Umbilical cord (tissue), 2 donors: ENCODE results near the gene CD4. TPM values are rescaled to one million over a fixed set of nuclear protein-coding genes. Genes with fewer than 3 reads are reported as not detected.

ENCODE experiments used
- DNase-seq: peaks from one replicate; pipeline ENCODE4 v3.0.0-alpha.2; 2015; ENCODE audit warnings: low spot score
- total RNA-seq: library from RNA; depleted of rRNA; stranded (reverse); fragments of >200 nt; gene quantifications from one replicate; pipeline ENCODE4 v1.2.3, GENCODE V29; 2014; ENCODE audit warnings: low replicate concordance; ENCODE audit not compliant: insufficient read depth

The CD4 gene
- total RNA-seq, 1 donor from 2014 or later = 10.4 TPM

DNA sequence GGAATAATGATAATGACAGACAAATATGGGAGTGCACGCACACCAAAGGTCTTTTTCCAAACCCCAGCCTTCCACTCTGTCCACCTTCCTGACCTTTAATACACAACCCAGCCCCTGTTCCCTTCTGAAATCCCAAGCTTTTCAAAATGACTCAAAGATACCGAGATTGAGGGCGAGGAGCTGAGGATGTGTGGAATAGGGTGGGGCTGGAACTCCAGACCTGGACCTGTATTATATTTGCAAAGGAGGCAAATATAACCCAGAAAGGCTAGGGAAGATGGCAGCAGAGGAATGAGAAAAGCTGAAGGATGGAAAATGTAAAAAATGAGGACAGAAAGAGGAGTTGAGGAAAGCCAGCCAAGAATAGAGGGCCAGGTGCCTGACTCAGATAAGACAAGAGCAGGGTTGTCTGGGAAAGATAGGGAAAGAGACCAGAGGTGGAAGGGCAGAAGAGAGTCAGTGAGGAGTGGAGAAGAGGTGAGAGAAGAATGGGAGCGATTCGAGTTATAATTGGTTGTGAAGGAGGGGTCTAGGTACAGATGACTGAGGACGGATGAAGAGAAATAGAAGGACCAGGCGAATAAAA lies 24.2 kb upstream of the CD4 start:
- DNase-seq = peak; percentile 61

DNA sequence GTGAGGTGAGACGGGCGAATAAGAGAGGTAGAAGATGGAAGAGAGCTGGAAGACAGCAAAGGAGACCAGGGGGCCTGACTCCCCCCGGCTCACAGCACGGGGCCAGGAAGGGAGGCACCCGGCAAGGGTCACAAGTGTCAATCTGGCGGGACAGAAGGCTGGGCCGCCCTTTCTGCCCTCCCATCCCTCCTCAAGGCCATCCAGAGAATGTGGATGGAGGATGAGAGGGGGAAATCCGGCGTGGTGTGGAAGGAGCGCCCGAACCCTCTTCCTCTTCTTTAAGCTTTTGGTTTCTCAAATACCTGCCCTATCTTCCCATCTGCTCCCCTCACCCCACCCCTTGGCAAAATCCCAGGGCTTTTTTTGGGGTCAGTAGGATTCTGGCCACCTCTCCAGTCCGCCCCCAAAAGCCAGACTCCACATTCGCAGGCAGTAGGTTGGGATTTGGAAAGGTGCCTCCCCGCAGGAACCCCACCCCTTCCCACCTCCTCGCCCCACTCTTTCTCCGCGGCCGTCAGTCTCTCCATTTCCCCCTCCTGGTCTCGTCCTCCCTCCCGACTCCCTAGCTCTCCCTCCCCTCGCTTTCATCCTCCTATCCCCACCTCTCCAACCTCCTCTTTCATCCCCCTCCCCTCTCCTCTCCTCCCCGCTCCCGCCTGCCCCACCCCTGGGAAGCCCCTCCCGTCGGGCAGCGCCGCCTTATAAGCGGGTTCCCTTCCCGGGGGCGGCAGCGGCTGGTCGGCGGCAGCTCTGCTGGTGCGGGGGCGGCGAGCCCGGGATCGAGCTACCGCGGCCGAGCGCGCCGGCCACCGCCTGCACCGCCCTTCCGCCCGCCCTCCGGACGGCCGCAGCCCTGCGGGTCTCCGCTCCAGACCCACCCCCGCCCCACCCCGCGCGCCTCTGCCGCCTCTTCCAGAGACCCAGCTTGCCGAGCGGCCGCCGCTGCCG lies 23.4 kb upstream of the CD4 start, which contains the start of gene PTMS:
TSS of gene PTMS (plus strand) at position 730 of the 948 bp plus-strand sequence. CDS start 343 bp downstream, outside the sequence.
- DNase-seq = peak; percentile 96

DNA sequence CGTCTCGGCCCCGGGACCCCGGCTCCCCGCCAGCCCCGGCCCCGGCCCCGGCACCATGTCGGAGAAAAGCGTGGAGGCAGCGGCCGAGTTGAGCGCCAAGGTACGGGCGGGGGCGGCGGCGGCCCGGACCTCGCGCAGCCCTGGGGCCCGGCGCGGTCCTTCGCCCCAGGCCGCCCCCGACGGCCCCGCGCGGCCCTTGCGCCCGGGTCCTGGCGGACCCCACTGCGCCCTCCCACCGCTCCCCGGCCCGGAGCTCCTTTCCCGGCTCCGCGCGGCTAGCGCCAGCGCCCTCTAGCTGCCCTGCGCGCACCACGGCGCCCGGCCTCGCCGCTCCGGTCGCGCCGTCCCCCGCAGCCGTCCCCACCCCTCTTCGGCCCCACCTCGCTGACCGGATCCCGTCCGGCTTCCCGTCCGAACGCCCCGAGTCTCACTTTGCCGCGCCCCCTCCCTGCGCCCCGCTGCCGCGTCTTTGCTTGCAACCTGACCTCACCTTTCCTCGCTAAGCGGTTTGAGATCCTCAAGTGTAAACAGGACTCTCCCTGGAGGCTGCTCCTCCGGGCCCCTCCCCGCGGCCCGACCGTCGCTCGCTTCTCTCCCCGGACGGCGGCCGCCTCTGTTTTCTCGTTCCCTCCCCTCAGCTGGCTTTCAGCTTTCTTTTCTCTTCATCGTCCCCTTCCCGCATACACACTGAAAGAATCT lies 22.5 kb upstream of the CD4 start:
- peak; percentile 81 for DNase-seq

DNA sequence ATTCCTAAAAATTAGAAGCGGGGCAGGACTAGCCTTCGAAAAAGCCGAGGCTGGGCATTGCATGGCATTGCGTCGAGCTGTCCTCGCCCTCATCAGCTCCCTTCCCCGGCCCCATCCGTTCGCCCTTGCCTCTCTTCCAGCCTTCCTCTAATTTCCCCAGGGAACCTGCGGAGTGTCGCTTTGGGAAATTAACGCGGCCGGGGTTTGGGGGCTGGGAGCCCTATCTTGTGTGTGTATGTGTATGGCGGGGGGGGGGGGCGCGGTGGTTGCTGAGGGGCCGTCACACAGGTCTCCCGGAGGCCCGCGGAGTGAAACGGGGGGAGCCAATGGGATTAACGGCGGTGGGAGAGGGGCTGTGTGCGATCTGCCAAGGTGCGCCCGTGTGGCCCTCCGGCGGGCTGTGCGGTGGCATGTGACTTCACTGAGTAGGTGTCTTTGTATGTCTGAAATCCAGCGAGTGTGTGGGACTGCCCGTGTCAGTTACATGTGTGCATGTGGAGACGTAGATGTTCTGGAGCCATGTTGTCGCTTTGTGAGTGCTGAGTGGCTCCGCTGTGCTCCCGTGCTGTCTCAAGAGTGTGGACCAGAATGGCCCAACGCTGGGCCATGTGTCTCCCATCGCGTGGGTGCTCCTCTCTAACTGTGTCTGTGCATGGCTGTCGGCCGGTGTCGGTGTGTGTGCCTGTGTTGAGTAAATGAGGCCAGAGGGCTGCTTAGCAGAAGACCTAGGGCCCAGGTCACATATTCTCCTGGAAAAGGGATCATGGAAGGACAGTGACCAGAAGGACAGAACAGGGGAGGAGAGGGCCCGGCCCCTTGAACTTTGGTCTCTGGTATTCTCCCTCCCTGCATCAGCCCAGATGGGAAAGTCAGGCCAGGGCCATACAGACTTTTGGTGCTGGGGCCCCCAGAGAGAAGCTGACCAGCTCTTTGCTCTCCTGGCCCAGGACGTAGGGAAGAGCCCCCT lies 21.7 kb upstream of the CD4 start:
- peak; percentile 32 for DNase-seq

DNA sequence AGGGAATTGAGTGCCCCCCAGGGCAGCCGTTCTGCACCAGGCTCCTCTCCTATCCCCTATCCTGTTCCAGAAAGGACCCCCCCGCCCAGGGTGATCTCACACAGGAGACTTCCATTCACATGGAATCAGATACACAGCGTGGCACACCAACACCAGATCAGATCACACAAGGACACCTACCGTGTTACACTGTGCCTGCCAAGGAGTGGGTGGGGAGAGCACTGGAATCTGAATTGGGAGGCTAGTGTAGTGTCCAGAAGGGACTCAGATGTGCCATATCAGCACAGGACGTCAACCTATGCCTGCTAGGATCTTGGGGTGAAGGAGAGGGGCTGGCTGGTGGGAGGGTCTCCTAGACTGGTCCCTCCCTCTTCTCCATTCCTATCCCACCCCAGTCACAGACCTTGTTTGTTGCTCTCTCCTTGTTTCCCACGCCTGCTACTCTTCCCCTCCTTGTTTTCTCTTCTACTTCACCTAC lies 20.9 kb upstream of the CD4 start:
- DNase-seq = peak; percentile 29

DNA sequence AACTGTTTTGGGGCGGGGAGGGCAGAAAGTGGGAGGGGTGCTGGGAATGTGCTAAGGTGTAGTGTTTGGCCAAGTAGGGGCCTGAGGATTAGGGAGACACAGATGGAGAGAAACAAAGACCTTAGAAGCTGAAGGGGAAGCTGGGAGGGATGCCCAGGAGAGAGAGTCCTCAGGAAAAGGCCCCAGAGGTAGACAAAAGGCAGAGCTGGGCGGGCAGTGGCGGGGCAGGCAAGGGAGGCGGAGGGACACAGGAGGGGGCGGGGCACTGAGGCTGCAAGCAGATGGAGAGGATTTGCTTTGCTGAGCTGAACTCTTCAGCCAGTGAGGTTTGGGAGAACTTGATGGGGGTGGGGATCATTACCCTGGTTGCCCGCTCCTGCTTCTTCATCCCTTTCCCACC lies 20.3 kb upstream of the CD4 start:
- DNase-seq = peak; percentile 88

DNA sequence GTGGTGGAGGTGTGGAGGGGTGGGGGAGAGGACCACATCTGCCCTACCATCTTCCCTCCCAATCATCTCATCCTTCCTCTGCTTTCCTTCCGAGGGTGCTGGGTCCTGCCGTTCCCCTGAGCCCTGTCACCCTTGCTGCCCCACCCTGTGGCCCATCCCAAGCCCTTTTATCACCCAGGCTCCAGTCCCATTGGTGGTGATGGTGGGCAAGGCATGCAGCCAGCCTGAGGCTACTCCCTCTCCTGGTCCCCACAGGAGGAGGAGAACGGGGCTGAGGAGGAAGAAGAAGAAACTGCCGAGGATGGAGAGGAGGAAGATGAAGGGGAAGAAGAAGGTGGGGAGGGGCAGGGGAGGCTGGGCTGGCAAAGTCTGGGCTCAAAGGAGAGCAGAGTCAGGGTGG lies 19.7 kb upstream of the CD4 start:
- no peak for DNase-seq

DNA sequence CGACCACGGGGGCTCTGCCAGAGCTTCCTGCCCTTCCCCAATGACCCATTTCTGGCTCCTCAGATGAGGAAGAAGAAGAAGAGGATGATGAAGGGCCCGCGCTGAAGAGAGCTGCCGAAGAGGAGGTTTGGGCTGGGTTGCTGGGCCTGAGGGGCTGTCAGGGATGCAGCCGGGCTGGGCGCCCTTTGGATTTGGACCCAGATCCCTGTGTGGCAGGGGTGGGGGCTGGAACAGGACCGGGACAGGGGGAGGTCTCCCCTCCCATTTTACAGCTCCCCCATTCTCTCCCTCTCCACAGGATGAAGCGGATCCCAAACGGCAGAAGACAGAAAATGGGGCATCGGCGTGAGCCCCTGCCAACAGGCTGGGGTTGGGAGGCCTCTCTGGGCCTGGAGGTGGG lies 19.2 kb upstream of the CD4 start:
- no peak for DNase-seq

DNA sequence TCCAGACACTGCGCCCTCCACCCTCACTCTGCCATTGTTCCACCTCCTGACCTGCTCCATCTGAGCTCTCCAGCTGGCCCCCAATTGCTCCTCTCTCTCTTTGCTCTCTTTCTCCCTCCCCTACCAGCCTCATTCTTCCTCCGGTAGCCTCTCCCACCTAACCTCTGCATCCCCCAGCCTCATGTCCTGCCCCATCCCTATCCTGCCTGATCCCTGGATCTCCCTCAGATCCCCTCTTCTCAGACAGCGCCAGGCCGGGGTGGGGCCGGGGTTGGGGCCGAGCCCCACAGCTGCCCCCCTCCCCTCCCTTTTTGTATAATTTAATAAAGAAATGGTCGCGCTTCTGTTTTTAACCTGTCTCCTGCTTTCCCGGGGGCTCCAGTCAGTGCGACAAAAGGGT lies 18.7 kb upstream of the CD4 start:
- DNase-seq = no peak

DNA sequence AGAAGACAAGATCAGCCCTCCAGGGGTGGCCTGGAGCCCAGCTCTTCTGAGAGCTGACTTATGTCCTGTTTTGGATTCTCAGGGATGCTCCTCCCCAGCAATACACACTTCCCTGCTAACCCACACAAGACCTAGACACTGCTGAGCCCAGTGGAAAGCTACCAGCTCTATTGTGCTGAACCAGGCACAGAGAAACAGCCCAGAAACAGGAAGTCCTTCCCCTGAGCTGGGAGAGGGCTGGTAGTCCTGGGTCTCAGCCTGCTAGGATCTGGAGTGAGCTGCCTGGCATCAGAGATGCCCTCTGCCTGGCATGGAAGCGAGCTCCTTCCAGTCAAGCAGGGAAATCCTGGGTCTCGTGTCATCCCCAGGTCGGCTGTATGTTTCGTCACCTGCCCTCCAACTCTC lies 18.2 kb upstream of the CD4 start:
- DNase-seq = peak; percentile 47

DNA sequence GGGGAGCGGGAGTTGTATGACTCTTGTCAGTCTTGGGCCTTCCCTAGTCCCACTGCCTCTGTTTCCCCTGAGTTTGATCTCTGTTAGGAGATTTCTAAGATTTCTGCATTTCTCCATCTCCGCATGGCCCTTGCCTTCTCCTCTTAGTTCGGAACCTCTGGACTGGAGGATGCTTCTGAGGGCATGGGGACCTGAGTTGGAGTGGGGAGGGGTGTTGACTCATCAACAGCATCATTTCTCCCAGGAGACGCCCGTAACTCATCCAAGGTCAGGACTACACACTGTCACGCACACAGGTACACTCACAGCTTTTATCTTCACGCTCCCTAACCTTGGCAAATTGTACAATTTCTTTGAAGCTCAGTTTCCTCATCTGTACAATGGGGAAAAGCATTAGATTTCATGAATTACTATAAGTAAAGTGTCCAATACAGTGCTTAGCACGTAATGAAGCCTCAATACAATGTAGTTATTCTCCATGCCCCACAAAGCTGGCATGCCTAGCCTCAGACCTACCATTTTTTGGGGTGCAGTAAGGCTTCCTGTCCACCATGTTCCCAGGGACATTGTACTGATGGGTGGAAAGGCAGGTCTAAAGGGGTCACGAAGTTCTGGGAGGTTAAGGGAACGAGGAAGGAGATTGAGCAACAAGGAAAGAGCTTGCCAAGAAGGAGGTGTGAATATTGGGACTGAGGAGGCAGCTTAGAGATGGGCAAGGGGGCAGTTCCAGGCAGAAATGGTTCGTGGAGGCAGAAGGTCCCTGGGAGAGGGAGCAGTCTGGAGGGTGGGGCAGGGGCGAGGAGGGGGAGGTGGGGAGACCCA lies 17.6 kb upstream of the CD4 start:
- DNase-seq = no peak

DNA sequence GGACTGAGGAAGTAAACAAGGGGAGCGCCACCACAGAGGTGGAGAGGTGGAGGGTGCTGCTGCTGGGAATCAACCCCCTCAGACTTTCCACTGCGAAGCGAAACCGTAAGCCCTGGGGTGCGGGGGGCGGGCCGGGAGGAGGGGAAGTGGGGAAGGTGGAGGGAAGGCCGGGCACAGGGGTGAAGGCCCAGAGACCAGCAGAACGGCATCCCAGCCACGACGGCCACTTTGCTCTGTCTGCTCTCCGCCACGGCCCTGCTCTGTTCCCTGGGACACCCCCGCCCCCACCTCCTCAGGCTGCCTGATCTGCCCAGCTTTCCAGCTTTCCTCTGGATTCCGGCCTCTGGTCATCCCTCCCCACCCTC lies 17.0 kb upstream of the CD4 start, which contains the start of gene LAG3:
TSS of gene LAG3 (plus strand) at position 190 of the 365 bp plus-strand sequence. CDS start 333 bp downstream, outside the sequence.
- DNase-seq = no peak

DNA sequence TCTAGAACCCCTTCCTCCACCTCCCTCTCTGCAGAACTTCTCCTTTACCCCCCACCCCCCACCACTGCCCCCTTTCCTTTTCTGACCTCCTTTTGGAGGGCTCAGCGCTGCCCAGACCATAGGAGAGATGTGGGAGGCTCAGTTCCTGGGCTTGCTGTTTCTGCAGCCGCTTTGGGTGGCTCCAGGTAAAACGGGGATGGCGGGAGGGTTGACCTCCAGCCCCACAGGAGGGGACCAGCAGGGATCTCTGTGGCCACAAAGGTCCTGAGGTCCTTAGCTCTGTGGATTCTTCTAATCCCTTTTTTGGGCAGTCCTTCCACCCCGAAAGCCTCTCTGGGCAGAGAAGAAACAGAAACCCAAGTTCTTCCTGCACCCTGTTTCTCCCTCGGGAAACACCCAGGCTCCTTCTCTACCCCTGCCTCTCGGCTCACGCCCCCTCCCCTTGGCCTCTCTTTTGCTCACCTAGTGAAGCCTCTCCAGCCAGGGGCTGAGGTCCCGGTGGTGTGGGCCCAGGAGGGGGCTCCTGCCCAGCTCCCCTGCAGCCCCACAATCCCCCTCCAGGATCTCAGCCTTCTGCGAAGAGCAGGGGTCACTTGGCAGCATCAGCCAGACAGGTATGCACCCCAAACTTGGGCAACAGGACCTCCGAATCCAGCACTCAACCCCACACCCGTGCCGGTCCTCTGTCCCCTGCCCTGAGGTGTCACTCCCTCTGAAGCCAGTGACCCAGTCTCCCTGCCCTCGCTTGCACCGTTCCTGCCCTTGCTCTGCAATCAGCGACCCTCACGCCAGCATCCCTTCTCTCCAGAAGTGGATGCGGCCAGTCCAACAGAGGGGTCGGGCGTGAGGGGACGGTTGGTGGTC lies 16.4 kb upstream of the CD4 start:
- DNase-seq = no peak

DNA sequence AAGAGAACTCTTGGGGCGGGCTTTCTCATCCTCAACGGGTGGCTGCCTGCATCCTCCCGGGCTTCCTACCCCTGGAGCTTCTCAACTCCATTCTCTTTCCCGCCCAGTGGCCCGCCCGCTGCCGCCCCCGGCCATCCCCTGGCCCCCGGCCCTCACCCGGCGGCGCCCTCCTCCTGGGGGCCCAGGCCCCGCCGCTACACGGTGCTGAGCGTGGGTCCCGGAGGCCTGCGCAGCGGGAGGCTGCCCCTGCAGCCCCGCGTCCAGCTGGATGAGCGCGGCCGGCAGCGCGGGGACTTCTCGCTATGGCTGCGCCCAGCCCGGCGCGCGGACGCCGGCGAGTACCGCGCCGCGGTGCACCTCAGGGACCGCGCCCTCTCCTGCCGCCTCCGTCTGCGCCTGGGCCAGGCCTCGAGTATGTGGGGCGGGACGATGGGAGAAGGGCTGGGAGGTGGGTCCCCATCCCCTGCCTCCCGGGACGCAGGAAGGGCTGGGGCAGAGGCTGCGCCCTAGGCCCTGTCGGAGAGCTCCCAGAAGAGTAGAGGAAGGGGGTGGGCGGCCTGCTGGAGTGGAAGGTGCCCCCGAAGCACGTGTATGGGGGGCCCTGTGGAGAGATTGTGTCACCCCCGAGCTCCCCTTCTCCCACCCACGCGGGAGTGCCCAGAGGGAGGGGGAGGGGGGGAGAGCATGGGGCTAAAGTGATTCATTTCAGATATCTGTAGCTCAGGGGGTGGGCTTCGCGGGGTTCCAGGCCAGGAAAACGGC lies 15.6 kb upstream of the CD4 start:
- DNase-seq = no peak

DNA sequence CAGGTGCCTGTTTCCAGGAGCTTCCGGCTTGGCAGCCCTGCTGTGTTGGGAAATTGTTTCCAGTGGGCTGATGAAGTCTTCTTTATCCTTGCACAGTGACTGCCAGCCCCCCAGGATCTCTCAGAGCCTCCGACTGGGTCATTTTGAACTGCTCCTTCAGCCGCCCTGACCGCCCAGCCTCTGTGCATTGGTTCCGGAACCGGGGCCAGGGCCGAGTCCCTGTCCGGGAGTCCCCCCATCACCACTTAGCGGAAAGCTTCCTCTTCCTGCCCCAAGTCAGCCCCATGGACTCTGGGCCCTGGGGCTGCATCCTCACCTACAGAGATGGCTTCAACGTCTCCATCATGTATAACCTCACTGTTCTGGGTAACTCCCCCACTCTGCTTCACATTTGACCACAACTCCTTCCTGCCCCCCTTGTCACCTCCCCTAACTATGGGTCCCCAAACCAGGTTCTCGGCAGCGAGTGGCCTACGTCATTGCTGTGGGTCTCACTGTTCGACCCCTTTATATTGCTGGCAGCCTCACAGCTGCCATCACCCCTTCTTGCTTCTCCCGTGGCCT lies 14.7 kb upstream of the CD4 start:
- DNase-seq = no peak

DNA sequence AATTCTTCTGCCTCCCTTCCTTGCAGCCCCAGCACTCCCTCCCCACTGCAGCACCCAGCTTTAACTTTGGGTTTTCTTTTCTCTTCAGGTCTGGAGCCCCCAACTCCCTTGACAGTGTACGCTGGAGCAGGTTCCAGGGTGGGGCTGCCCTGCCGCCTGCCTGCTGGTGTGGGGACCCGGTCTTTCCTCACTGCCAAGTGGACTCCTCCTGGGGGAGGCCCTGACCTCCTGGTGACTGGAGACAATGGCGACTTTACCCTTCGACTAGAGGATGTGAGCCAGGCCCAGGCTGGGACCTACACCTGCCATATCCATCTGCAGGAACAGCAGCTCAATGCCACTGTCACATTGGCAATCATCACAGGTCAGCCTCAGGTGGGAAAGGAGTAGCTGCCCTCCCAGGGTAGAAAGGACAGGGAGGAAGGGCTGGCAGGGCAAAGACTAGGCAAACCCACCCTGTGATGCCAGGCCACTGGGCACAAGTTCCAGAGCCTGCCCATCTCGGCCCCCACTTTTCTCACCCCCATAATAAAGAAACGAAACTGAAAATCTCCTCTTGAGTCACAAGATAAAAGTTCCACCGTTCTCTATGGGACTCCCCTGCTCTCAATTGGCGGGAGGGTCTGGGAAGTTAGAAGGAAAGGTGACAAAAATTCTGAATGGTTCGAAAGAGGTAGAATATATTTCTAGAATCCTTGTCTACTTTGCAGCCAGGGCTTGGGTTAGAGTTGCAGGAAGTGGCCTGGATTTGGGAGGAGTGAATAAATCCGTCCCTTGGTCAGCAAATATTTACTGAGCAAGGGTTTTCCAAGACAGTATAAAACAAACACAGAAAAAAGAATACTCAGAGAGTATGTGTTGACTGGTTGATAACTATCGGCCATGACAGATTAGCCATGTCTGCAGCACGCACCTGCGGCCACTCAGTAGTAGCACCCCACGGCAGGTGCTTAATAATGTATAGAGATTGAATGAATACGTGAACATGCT lies 13.8 kb upstream of the CD4 start:
- no peak for DNase-seq

DNA sequence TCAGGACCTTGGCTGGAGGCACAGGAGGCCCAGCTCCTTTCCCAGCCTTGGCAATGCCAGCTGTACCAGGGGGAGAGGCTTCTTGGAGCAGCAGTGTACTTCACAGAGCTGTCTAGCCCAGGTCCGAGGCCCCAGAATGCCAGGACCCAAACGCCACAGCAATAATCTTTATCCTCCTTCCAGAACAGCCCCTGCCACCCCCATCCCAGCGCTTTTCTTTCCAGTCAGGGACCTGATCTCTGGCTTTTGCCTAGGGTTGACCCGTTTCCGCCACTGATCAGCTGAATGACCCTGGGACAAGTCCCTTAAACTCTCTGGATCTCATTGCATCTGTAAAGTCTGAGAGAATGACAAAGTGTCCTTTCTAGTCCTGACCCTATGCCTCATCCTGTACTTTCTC lies 11.9 kb upstream of the CD4 start:
- DNase-seq = no peak
